HG03354 (cell line): Measurements from ENCODE around the gene NRP2.

ENCODE experiments used
- ATAC-seq: cut with Tn5 transposase; IDR thresholded peaks from one replicate; pipeline ENCODE4 v1.9.1; 2021; ENCODE audit warnings: mild to moderate bottlenecking; ENCODE audit not compliant: unreplicated experiment, poor library complexity, severe bottlenecking

The NRP2 gene

GRCh38 chr2:205745661-205746419 is 63.5 kb downstream of the NRP2 start:
- no peak for ATAC-seq

- no peak for ATAC-seq
Measured at GRCh38 chr2:205746420-205746785, 64.1 kb downstream of the NRP2 start.

GRCh38 chr2:205747829-205748386 is 65.6 kb downstream of the NRP2 start:
- ATAC-seq: no peak

DNA sequence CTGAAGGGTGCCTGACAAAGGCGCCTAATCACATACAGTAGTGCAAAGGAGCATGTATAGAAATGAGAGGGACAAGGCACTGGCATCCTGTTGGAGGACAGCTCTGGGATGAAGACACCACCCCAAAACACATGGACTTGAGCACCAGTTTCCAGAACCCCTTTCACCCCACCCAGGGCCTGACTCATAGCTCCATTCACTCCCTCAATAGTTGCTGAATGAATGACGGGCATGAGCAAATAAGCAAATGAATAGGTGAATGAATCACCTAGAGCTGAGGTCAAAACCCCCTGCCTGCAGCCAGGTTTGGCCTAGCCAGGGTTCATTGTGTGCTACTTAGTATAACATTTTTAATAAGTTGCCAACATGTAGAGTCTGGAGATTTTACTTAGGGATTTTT is 66.3 kb downstream of the NRP2 start:
- no peak for ATAC-seq

- ATAC-seq: no peak
Measured at GRCh38 chr2:205749078-205749477, 66.8 kb downstream of the NRP2 start.

GRCh38 chr2:205750797-205751196 is 68.5 kb downstream of the NRP2 start:
- no peak for ATAC-seq

- ATAC-seq: no peak
Measured at GRCh38 chr2:205751569-205752031, 69.3 kb downstream of the NRP2 start.

- ATAC-seq: no peak
Measured at GRCh38 chr2:205752296-205752820, 70.1 kb downstream of the NRP2 start.

DNA sequence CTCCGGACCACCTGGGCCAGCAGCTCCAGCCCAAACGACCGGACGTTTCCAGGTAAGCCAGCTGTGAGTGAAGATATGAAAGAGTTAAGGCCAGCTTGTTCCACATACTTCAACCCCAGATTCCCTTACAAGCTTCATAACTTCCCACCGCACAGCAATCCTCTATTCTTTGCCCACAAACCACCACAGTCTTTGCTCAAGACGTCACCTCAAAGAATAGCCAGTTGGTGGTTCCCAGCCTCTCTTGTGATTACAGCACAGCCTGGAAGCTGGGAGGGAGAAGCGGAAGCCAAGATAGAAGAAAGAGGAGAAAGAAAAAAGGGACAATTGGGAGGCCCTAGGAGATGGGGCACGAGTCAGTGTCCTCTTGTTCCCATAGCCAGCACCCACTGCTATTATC is 70.6 kb downstream of the NRP2 start:
- no peak for ATAC-seq

GRCh38 chr2:205754285-205754923 is 72.1 kb downstream of the NRP2 start:
- ATAC-seq: no peak

- ATAC-seq: no peak
Measured at GRCh38 chr2:205754924-205755321, 72.6 kb downstream of the NRP2 start.

- ATAC-seq: no peak
Measured at GRCh38 chr2:205755923-205756322, 73.6 kb downstream of the NRP2 start.

- ATAC-seq: no peak
Measured at GRCh38 chr2:205757271-205757670, 75.0 kb downstream of the NRP2 start.

DNA sequence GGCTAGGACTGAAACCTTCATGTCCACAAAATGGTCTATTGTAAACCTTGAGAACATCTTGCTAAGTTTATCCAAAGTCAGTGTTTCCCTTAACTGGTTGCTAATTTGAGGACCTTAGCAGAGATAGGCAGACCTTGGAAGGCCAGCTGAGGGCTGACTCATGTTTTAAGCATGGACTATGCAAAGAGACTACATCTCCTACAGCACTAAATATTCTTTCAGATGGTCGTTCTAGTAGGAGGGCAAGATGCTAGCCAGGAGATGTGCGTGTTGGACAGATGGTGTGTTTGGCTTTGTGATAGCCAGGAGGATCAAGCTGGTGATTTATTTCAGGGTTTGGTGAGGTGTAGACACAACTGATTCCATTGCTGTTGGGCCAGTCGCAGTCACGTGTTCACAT is 75.8 kb downstream of the NRP2 start:
- no peak for ATAC-seq

- no peak for ATAC-seq
Measured at GRCh38 chr2:205758500-205758899, 76.2 kb downstream of the NRP2 start.

DNA sequence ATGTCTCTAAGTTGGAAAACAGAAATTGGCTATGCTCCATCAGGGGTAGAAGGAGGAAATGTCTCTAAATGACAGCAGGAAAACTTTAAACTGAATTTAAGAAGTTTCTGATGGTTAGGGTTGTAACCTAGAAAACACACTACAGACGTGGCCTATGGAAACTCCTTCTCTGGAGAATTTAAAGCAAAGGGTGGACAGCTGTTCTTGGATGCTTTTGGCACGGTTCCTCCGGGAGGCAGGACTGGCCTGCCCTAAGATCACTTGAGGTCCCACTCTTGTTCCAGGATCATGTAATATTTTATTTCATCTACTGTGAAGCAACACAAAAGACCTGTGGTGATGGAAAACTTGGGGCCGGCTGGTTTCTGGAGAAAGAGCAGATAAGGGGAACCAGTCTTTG is 77.0 kb downstream of the NRP2 start:
- ATAC-seq: no peak

DNA sequence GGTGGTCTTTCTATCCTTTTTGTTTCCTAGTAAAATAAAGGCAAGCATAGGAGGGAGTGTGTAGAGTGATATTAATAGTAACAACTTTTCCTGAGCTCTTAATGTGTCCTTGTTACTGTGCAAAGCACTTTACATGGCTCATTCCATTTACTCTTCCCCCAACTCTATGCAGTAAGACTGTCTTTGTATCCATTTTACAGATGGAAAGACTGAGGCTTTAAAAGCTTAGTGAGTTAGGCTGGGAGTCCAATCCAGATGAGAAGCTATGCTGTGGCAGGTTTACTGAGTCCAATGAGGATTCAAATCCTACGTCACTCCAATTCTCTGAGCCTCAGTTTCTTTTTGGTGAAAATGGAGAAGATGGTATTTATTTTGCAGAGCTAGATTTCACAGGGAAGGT is 77.4 kb downstream of the NRP2 start:
- no peak for ATAC-seq

DNA sequence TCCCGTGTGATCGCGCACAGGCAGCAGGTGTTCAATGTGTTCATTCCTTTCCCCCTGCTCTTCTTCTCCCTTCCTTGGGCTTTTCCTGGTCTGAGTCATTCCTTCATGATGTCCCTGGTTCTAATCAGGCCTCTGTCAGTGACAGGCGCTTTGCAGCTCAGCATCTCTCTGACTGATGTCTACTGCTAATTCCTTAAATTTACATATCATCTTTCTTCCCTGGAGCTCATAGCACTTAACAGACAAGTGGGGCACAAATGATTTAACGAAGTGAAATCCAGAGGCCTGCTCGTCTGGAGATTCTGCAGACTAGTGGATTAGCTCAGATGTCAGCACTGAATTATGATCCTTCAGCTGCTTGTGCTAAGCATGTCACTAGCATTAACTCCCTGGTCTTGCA is 77.9 kb downstream of the NRP2 start:
- ATAC-seq: no peak

DNA sequence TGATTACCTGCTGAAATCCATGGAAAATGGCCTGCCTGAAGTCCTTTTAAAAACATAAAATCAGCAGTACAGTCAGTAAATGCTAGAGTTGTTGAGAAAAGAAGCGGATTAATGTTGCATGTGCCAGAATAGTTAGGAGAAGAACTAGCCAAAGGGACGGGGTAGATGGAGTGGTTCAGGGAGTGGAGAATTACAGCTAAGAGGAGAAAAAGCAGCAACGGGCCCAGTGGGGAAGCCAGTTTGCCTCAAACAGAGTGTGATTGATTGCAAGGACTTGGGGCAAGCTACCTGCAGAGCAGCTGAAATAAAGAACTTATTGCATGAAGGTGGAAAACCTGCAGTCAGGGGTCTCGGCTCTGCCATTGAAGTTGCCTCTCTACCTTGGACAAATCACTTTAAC is 79.1 kb downstream of the NRP2 start:
- ATAC-seq: no peak

- ATAC-seq: no peak
Measured at GRCh38 chr2:205762881-205763280, 80.6 kb downstream of the NRP2 start.

DNA sequence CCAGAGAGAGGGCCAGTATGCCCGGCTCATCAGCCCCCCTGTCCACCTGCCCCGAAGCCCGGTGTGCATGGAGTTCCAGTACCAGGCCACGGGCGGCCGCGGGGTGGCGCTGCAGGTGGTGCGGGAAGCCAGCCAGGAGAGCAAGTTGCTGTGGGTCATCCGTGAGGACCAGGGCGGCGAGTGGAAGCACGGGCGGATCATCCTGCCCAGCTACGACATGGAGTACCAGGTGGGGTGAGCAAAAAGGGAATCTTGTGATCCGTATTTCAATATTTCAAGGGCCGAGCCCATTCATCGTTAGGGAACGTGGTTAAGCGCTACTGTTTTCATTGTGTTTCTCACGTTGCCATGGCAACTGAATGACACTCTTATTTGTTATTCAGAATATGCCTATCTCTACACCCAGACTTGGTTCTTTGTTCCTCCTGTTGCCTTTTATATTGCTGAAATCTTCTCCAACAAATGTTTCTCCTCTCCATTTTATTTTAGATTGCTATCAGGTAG is 81.5 kb downstream of the NRP2 start:
- ATAC-seq: no peak
